NT2/D1 (cell line): ENCODE data around the gene BRIP1.

Source experiments
- DNase-seq: peaks from one replicate; pipeline ENCODE4 v3.0.0-alpha.2; 2011; ENCODE audit warnings: low read depth, low spot score
- H3K27me3 ChIP-seq: 2 replicates; pipeline ENCODE4 v1.6.0; 2011; ENCODE audit warnings: mild to moderate bottlenecking; ENCODE audit not compliant: insufficient read length, insufficient read depth
- H3K36me3 ChIP-seq: 2 replicates; pipeline ENCODE4 v1.6.1; 2011; ENCODE audit warnings: mild to moderate bottlenecking, low read length, mixed read lengths; ENCODE audit not compliant: insufficient read depth, insufficient read length
- H3K4me1 ChIP-seq: 2 replicates; pipeline ENCODE4 v1.5.1; 2011; ENCODE audit not compliant: insufficient read depth, insufficient read length
- H3K4me3 ChIP-seq: 2 replicates; pipeline ENCODE4 v1.5.1; 2011; ENCODE audit warnings: low read depth; ENCODE audit not compliant: insufficient read length
- H3K9ac ChIP-seq: 2 replicates; pipeline ENCODE4 v1.6.0; 2011; ENCODE audit warnings: low read depth; ENCODE audit not compliant: insufficient read length
- H3K9me3 ChIP-seq: 2 replicates; pipeline ENCODE4 v1.5.1; 2011; ENCODE audit warnings: mild to moderate bottlenecking, low read length; ENCODE audit not compliant: insufficient read depth
- SUZ12 ChIP-seq: IDR thresholded peaks from 2 replicates; pipeline ENCODE4 v1.6.1; 2011; ENCODE audit not compliant: insufficient read length, insufficient read depth; ENCODE audit errors: extremely low read depth
- YY1 ChIP-seq: IDR thresholded peaks from 2 replicates; pipeline ENCODE4 v1.6.1; 2011; ENCODE audit not compliant: insufficient read length, insufficient read depth
- ZNF274 ChIP-seq: IDR thresholded peaks from 2 replicates; pipeline ENCODE4 v1.6.1; 2011; ENCODE audit warnings: mild to moderate bottlenecking, low read depth, low read length

BRIP1 gene

DNA sequence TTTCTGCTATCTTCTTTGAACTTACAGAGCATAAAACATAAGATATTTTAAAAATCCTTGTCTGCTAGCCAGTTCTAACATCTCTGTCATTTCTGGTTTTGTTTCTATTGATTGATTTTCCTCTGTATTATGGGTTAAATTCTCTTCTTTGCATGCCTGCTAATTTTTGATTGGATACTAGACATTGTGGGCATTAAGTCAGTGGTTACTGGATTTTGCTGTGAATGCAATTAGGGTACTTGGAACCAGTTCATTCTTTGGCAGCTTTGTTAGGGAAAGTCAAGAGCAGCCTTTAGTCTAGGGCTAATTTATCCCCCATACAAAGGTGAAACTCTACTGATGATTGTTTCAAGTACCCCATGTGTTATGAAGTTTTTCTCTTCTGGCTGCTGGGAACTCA is 145.3 kb downstream of the BRIP1 start:
- Histone ChIP-seq H3K9ac (no peak overlapping the region), H3K9me3 (peaks cover 20% of the 10 kb centered on the region), H3K4me1 (no peaks in the 10 kb centered on the region), H3K27me3 (no peaks in the 10 kb centered on the region), H3K36me3 (peaks cover 4% of the 10 kb centered on the region), H3K4me3 (no peak overlapping the region)
- no peak for TF ChIP-seq YY1
- TF ChIP-seq ZNF274, result no peak
- TF ChIP-seq SUZ12, result no peak
- DNase-seq, result no peak

DNA sequence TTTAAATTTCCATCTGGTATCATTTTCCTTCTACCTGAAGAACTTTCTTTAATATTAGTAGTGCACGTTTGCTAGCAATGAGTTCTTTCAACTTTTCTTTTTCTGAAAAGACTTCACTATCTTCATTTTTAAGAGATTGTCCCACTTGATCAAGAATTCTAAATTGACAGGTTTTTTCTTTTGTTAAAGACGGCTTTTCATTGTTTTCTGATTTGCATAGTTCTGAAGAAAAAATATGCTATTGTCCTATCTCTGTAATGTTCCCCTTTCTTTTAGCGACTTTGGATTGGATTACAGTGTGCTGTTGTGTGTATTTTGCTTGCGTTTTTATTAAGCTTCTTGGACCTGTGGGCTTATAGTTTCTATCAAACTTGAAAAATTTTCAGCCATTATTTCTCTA is 146.0 kb downstream of the BRIP1 start:
- TF ChIP-seq YY1, result no peak
- no peak for TF ChIP-seq ZNF274
- no peak for TF ChIP-seq SUZ12
- Histone ChIP-seq H3K9me3 (peaks cover 20% of the 10 kb centered on the region), H3K4me3 (no peak overlapping the region), H3K36me3 (peaks cover 5% of the 10 kb centered on the region), H3K4me1 (no peaks in the 10 kb centered on the region), H3K27me3 (no peaks in the 10 kb centered on the region), H3K9ac (no peak overlapping the region)
- DNase-seq, result no peak

DNA sequence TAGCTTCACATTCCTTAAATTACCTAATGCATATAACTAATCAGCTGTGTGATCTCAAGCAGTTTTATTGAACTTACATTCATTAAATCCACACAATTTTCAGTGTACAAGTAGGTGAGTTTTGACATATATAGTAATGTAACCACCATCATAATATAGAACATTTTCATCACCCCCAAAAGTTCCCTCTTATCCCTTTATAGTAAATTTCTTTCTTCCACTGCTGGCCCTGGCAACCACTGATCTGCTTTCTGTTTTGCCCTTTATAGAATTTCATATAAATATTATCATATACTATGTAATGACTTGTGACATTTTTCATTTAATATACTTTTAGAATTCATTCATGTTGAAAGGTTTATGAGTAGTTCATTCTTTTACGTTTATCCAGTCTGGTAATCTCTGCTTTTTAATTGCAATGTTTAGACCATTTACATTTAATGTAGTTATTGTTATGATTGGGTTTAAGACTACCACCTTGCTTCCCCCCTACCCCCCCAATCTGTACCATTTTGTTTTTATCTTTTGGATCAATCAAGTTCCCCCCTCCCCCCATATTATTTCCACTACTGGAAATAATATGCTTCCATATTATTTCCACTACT is 147.0 kb downstream of the BRIP1 start:
- DNase-seq, result no peak
- Histone ChIP-seq H3K4me3 (no peak overlapping the region), H3K36me3 (peaks cover 5% of the 10 kb centered on the region), H3K9ac (no peak overlapping the region), H3K9me3 (peaks cover 20% of the 10 kb centered on the region), H3K4me1 (no peaks in the 10 kb centered on the region), H3K27me3 (no peaks in the 10 kb centered on the region)
- TF ChIP-seq SUZ12 (no peak), ZNF274 (no peak), YY1 (no peak)

DNA sequence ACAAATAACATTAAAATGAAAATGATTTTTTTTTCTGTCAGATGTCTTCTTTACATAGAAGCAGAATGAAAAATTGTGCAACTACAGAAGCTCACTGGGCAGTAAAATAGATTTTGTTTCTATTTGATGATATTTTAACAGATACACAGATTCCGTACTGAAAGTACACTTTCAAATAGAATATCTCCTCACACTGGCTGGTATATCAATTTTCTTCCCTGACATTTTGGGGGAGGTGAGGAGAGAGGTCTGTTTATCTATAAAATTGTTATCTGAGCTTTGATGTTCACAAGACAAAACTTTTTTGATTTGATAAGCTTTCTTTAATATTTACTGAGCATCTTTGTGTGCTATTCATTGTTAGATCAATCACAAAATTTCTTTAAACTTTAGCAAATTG is 148.0 kb downstream of the BRIP1 start:
- Histone ChIP-seq H3K9me3 (peaks cover 20% of the 10 kb centered on the region), H3K36me3 (peaks cover 5% of the 10 kb centered on the region), H3K27me3 (no peaks in the 10 kb centered on the region), H3K4me1 (no peaks in the 10 kb centered on the region), H3K4me3 (no peak overlapping the region), H3K9ac (no peak overlapping the region)
- no peak for DNase-seq
- TF ChIP-seq YY1 (no peak), SUZ12 (no peak), ZNF274 (no peak)

DNA sequence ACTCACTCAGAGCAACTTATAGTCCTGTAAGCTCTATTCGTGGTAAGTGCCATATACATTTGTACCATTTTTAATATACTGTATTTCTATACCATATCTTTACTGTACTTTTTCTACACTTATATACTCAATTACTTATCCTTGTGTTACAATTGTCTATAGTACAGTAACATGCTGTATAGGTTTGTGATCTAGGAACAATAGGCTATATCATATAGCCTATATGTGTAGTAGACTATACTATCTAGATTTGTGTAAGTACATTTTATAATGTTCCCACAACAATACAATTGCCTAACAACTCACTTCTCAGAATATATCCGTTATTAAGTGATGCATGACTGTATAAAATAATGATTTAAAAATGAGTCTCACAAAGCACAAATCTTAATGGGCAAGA is 149.0 kb downstream of the BRIP1 start:
- Histone ChIP-seq H3K9me3 (peaks cover 20% of the 10 kb centered on the region), H3K4me1 (no peaks in the 10 kb centered on the region), H3K36me3 (peaks cover 5% of the 10 kb centered on the region), H3K27me3 (no peaks in the 10 kb centered on the region), H3K9ac (no peak overlapping the region), H3K4me3 (no peak overlapping the region)
- DNase-seq, result no peak
- TF ChIP-seq YY1 (no peak), SUZ12 (no peak), ZNF274 (no peak)

DNA sequence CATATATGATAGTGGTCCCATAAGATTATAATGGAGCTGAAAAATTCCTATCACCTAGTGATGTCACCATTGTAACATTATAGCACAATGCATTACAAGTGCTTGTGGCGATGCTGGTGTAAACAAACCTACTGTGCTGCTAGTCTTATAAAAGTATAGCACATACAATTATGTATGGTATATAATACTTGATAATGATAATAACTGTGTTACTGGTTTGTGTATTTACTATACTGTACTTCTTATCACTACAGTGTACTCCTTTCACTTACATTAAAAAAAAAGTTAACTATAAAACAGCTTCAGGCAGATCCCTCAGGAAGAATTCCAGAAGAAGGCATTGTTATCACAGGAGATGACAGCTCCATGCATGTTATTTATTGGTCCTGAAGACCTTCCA is 150.3 kb downstream of the BRIP1 start:
- Histone ChIP-seq H3K9me3 (peaks cover 20% of the 10 kb centered on the region), H3K4me1 (no peaks in the 10 kb centered on the region), H3K4me3 (no peak overlapping the region), H3K9ac (no peak overlapping the region), H3K27me3 (no peaks in the 10 kb centered on the region), H3K36me3 (peaks cover 5% of the 10 kb centered on the region)
- DNase-seq, result no peak
- no peak for TF ChIP-seq YY1
- TF ChIP-seq ZNF274, result no peak
- TF ChIP-seq SUZ12, result no peak

DNA sequence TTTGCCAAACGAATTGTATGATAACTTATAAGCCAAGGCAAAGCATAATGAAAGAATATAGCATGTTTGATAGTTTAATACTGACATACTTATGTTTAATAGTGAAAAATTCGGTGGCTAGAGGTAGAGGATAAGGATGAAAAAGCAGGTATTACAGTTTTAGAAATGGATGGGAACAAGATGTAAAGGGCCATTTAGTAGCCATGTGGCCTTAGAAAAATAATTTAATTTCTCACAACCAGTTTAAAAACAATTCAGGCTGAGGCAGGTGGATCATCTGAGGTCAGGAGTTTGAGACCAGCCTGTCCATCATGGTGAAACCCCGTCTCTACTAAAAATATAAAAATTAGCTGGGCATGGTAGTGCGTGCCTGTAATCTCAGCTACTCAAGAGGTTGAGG is 152.8 kb downstream of the BRIP1 start:
- H3K36me3 ChIP-seq, result peaks cover 5% of the 10 kb centered on the region

DNA sequence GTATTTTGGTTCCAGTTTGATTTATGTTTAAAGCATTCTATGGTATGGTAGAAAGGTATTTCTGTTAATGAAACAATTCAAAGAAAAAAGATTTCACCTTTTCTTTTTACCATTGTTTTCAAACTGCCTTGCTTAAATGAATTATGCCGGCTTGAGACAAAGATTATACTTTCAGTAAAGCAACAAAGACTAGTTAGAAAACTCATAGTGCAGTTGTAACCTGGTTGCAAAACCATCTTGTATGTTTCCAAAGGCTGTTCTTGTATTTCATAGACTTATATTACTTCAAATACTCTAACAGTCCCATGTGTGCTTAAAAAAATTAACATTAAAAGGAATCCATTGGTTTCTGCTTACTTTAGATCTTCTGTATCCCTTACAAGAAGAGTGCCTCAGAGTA is 153.8 kb downstream of the BRIP1 start:
- no peak overlapping the region for H3K9ac ChIP-seq
- H3K4me1 ChIP-seq, result no peaks in the 10 kb centered on the region
- peaks cover 5% of the 10 kb centered on the region for H3K36me3 ChIP-seq
- TF ChIP-seq ZNF274, result no peak
- no peak for TF ChIP-seq YY1
- TF ChIP-seq SUZ12, result no peak
- no peak for DNase-seq
- no peak overlapping the region for H3K4me3 ChIP-seq
- no peaks in the 10 kb centered on the region for H3K27me3 ChIP-seq
- H3K9me3 ChIP-seq, result no peaks in the 10 kb centered on the region

More for the DNA sequence above, 152.8 kb downstream of the BRIP1 start:
- H3K9me3 ChIP-seq, result no peaks in the 10 kb centered on the region
- no peak for TF ChIP-seq SUZ12
- no peak for TF ChIP-seq ZNF274
- no peak for TF ChIP-seq YY1
- H3K4me1 ChIP-seq, result no peaks in the 10 kb centered on the region
- DNase-seq, result no peak
- H3K27me3 ChIP-seq, result no peaks in the 10 kb centered on the region
- H3K4me3 ChIP-seq, result no peak overlapping the region
- no peak overlapping the region for H3K9ac ChIP-seq
